ENCODE measurements around the gene OR51D1.

OR51D1 gene, protein sequence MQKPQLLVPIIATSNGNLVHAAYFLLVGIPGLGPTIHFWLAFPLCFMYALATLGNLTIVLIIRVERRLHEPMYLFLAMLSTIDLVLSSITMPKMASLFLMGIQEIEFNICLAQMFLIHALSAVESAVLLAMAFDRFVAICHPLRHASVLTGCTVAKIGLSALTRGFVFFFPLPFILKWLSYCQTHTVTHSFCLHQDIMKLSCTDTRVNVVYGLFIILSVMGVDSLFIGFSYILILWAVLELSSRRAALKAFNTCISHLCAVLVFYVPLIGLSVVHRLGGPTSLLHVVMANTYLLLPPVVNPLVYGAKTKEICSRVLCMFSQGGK

DNA sequence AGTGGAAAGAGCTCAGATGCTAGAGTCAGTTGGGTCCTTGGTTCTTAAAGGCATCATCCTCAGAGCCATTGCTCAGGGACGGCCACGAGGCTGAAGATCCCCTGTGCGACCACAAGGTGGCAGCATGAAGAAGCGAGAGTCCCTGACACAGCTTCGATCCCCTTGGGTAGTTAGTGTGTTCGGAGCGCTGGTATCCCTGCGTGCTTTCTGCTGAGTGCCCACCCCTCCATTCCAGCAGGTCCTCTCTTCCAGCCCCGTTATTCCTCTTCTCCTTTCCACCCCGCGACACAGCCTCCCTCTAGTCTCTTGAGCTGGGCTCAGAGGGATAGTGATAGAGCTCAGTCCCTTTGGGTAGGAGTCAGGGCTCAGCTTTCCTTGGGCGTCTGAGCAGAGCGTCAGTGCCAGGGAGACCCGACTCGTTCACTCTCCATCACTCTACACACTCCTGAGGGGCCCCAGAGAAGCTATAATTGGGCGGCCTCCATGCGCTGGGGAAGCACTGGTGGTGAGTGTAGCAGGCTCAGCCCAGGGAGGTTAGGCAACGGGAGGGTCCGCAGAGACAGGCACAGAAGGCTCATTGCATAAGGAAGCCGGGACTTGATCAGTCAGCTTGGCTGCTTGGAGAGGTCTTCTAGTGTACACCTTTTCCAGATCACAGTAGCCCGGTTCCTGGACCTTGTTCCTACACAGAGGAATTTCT, at the start of gene OR51D1:
Gene OR51D1 (plus strand): TSS at position 516 of the 700 bp plus-strand sequence. CDS start 2,314 bp downstream, outside the sequence.
- ATAC-seq (peak; percentile 87), DNase-seq (peak; percentile 64 to 70)
- H3K4me1 Mint-ChIP-seq = no peaks in the 10 kb centered on the region
- peaks cover 7% of the 10 kb centered on the region for H3K27me3 Mint-ChIP-seq
- no peaks in the 10 kb centered on the region for H3K9me3 Mint-ChIP-seq
- no peak within 1 kb of the TSS for H3K4me3 Mint-ChIP-seq
- H3K27ac Mint-ChIP-seq = no peak within 1 kb of the TSS

DNA sequence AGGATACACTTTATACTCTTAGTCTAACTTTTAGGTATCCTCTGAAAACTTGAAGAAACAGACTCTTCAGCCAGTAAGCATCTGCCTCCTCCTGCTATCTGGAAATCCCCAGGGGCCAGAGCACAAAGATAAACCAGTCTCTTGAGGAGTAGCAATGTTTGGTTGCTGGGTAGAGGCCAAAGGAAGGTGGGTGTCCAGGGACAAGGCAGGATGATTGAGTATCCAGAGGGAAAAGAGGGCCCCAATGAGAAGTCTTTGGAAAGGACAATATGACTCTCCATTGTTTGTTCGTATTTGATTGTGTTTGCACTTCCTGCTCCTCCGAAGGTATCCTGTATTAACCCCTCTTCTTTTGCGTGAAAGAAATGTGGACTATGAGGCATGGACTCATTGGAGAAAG, 48.3 kb upstream of the OR51D1 start:
- peaks cover 27% of the 10 kb centered on the region for H3K27me3 Mint-ChIP-seq
- no peak overlapping the region for H3K4me3 Mint-ChIP-seq
- no peak for ATAC-seq
- no peaks in the 10 kb centered on the region for H3K9me3 Mint-ChIP-seq
- peaks cover 7% of the 10 kb centered on the region for H3K4me1 Mint-ChIP-seq
- H3K27ac Mint-ChIP-seq = peak overlapping the region in 1 of 2 donors; percentile 5
- DNase-seq = no peak

DNA sequence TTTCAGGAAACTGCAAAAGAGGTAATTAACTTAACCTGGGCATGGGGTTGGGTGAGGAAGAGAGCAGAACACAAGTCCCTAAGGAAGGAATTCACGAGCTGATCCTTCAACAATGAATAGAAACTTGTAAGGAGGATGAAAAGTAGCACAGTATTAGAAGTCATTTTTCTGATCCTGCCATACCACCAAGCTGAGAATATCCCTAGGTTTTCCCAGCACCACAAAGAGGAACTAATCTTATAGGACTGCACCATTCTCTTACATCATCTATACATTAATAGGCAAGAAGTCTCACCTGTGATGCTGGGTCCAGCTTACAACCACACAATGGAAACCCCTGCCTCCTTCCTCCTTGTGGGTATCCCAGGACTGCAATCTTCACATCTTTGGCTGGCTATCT, 43.5 kb upstream of the OR51D1 start, which contains the start of gene OR52I1:
Gene OR52I1 (plus strand): TSS at position 301 of the 400 bp plus-strand sequence. CDS start 0 bp downstream, at position 301.
- Mint-ChIP-seq H3K27ac (no peak within 1 kb of the TSS), H3K9me3 (no peaks in the 10 kb centered on the region), H3K27me3 (peaks cover 5% of the 10 kb centered on the region), H3K4me3 (no peak within 1 kb of the TSS), H3K4me1 (peaks cover 2% of the 10 kb centered on the region)
- ATAC-seq = no peak
- DNase-seq = no peak

DNA sequence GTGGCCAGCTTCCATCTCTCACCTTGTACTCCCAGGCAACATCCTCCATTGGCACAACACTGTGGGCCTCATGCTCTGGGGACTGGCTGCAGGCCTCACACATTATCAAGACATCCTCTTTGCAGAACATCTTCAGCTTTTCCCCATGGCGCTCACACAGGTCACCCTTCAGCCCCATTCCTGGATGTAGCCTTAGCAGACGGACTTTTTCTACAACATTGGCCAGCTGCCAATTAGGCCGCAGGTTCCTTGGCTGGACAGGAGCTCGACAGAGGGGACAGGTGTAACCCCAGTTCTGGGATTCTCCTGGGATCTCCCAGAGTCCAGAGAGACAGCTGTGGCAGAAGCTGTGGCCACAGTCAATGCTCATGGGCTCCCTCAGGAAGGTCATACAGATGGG, 32.2 kb upstream of the OR51D1 start:
- Mint-ChIP-seq H3K9me3 (peaks cover 7 to 9% of the 10 kb centered on the region in 2 donors), H3K4me3 (no peak overlapping the region), H3K27ac (no peak overlapping the region), H3K4me1 (peaks cover 29% of the 10 kb centered on the region), H3K27me3 (no peaks in the 10 kb centered on the region)
- ATAC-seq = no peak
- no peak for DNase-seq

DNA sequence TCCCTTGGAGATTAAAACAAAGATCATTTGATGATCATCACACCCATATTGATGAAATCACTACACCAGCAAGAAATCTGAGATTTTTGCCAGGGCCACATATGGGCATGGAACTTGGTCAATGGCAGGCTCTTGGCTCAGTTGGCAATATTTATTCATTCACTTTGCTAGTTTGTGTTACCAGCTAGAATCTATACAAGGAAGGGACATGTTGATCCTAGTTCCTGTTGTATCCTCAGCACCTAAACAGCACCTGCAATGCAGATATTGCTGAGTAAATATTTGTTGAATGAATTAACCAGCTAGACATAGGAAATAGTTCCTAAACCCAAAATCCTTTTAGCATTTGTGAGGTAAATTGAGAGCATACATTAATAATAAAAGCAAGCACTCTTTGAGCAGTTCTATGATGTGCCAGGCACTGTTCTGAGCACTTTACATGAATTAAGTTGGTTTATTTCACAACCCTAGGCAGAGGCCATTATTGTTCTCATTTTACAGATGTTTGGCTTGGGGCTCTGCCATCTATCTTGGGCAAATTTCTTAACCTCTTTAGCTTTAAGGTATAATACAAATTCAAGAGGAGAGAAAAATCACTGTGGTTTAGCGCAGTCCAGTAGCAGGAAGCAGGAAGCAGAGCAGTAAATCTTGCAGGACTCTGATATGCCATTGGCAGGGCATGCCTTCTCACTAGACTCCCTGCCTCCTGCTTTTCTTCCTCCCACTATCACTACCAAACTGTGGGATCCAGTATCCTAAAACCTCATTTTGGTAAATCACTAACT, 30.9 kb upstream of the OR51D1 start:
- Mint-ChIP-seq H3K27ac (no peak overlapping the region), H3K9me3 (peaks cover 7 to 9% of the 10 kb centered on the region in 2 donors), H3K4me1 (peaks cover 36% of the 10 kb centered on the region), H3K4me3 (peak overlapping the region; percentile 90 to 95), H3K27me3 (no peaks in the 10 kb centered on the region)
- DNase-seq = no peak
- ATAC-seq = no peak

DNA sequence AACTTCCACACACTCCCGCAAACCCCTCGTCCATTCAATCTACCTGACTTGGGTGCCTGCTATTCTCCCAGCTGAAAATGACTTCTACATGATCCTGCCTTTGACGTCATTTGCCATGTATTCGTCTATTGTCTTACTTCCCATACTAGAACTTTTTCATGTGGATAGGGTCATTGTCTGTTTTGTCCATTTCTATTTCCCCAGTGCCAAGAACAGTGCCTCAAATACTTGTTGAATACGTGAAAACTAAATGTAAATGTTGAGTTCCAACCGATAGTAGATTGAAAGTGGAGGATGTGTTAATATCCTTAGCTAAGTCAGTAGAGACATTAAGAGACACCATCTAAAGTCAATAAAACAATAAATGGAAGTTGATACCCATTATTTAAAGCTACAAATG, 30.2 kb upstream of the OR51D1 start:
- peak overlapping the region; percentile 92 to 98 for H3K27ac Mint-ChIP-seq
- no peaks in the 10 kb centered on the region for H3K27me3 Mint-ChIP-seq
- ATAC-seq = no peak
- peaks cover 36% of the 10 kb centered on the region for H3K4me1 Mint-ChIP-seq
- H3K9me3 Mint-ChIP-seq = peaks cover 7 to 9% of the 10 kb centered on the region in 2 donors
- no peak for DNase-seq
- peak overlapping the region; percentile 90 to 95 for H3K4me3 Mint-ChIP-seq

DNA sequence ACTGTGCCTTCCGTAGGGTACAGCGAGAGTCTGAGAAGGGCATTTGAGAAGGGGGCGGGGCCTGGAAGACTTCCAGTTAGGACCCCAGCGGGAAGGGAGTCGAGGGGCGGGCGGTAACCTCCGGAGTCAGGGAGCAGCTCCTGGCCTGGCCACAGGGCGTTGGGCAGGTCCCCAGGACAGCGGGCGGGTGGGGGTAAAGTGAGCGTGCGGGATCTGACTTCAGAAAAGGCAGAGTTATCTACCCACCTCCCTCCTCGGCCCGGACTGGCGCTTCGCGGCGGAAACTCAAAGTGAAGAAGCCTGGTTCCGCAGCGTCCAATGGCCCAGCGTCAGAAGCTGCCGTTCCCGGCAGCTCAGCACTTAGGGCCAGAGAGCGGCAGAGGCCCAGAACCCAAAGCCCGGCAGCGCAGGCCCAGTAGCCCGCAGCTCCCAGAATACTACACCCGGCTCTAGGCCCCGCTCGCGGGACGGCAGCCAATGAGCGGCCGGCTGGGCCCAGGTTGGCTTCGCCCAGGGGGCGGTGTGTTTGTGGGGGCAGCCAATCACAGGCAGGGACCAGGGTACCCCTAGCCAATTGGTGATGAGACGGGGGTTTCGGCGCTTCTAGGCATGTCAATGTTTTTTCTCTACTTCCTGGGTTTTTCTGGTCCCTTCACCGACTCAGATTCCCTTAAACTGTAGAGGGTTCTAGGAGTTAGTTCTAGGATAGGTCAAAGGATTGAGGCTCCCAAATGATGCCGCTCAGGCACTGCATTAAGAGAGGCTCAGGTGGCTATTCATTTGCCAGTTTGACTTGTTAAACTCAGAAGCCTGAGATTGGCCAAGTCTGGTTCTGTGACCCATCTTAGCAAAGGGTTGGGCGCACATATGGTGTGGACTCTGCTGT, 29.3 kb upstream of the OR51D1 start, which contains the start of gene TRIM68:
Gene TRIM68 (minus strand): TSS at position 451 of the 886 bp plus-strand sequence. CDS start 2,727 bp downstream, outside the sequence.
- H3K4me1 Mint-ChIP-seq = peaks cover 36% of the 10 kb centered on the region
- peaks cover 7 to 9% of the 10 kb centered on the region in 2 donors for H3K9me3 Mint-ChIP-seq

DNA sequence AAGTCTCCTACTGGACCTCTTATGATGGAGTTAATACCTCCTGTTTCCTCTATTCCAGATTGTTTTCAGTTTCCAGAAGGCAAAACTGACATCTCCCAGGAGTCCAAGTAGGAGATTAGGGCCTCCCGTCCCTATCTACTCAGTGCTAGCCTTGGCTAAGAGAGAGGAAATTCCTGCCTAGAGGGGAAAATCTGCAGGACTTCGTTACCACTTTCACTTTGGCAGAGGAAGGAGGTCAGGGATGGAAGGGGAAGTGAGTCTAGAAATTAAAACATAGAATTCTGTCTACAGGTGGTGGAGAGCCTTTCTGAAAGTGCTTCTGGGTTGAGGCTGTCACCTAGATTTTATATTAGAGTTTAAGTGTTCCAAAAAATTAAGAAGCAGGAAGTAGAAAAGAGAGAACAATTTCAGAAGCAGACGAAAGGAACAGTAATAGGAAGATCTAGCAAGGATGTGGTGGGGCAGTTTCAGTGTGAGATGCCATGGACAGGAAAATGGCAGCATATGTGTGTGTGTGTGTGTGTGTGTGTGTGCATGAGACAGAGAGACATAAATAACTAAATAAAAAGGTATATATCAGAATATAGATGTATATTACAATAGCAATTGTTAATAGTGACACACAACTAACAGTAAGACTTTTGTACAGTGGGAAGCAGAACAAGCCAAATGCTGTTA, 26.9 kb upstream of the OR51D1 start:
- Mint-ChIP-seq H3K4me3 (peak overlapping the region; percentile 70 to 76), H3K9me3 (peaks cover 7 to 9% of the 10 kb centered on the region in 2 donors), H3K27ac (peak overlapping the region; percentile 85 to 93), H3K4me1 (peaks cover 36% of the 10 kb centered on the region), H3K27me3 (no peaks in the 10 kb centered on the region)
- DNase-seq (peak; percentile 9 to 37), ATAC-seq (no peak)

More for the DNA sequence above, 29.3 kb upstream of the OR51D1 start, which contains the start of gene TRIM68:
- Mint-ChIP-seq H3K4me3 (peak within 1 kb of the TSS; percentile 90 to 95), H3K27ac (peak within 1 kb of the TSS; percentile 93 to 98), H3K27me3 (no peaks in the 10 kb centered on the region)
- DNase-seq (peak; percentile 93 to 96), ATAC-seq (peak; percentile 100)

DNA sequence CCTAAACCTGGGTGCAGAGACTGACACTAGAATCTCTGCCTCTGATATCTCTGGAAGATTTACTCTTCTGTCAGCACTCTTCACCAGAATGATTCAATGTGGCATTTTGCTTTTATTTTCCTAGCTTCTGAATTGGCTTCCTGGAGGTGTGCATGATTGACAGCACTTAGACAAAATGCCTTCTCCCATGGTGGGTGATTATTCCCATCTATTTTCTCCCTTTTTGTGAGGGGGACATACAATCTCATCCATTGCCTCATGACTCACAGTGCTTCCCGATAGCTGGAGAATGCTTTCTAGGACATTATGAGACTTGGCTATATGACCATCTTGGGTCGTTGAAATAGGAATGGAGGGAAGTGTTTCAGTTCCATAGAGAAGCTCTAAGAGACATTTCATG, 25.3 kb upstream of the OR51D1 start:
- H3K9me3 Mint-ChIP-seq = peaks cover 7 to 9% of the 10 kb centered on the region in 2 donors
- ATAC-seq (no peak), DNase-seq (no peak)

DNA sequence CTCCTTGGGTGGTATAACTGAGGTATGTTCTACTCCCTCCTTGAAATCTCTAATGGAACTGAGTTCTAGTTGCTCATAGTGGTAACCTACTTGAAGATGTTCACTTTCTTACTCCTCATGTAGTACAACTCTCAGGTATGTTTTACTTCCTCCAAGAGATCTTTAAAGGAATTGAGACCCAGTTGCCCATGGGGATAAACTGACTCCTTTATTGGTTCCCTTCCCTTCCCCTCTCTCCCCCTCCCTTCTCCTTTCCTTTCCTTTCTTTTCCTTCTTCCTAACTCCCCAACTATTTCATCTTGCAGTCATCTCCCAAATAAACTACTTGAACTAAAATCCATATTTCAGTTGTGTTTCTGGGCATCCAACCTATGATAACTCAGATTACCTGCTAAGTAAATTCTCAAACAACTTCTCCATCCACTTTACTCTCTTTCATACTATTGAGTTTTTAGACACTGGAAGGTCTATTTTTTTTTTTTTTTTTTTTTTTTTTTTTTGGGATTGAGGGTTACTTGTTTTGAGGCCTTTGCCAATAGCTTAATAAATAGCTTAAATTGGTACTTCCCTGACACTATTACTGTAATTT, 21.3 kb upstream of the OR51D1 start:
- H3K27ac Mint-ChIP-seq = no peak overlapping the region
- H3K9me3 Mint-ChIP-seq = no peaks in the 10 kb centered on the region
- no peaks in the 10 kb centered on the region for H3K27me3 Mint-ChIP-seq
- ATAC-seq (peak; percentile 43), DNase-seq (no peak)
- H3K4me1 Mint-ChIP-seq = no peaks in the 10 kb centered on the region
- H3K4me3 Mint-ChIP-seq = no peak overlapping the region

More for the DNA sequence above, 25.3 kb upstream of the OR51D1 start:
- H3K4me1 Mint-ChIP-seq = peaks cover 30% of the 10 kb centered on the region
- no peak overlapping the region for H3K27ac Mint-ChIP-seq
- no peaks in the 10 kb centered on the region for H3K27me3 Mint-ChIP-seq
- H3K4me3 Mint-ChIP-seq = no peak overlapping the region

DNA sequence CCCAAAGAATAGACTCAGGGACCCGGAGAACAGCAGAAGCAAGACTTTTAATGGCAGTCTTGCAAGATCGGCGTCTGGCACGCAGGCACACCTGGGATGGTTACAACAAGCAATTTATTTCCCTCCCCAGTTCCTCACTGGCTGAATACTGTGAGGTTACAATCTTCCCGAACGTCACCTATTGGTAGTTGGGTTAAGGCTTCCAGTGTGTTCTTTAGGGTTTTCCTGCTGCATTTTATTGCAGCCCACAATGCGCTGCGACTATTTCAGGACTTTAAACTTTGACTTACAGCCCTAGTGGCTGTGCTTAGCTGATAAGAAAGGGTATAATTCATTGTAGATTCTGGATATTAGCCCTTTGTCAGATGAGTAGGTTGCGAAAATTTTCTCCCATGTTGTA, 17.8 kb upstream of the OR51D1 start:
- no peak for ATAC-seq
- no peak for DNase-seq
- Mint-ChIP-seq H3K4me3 (no peak overlapping the region), H3K27me3 (no peaks in the 10 kb centered on the region), H3K4me1 (no peaks in the 10 kb centered on the region), H3K9me3 (no peaks in the 10 kb centered on the region), H3K27ac (no peak overlapping the region)

DNA sequence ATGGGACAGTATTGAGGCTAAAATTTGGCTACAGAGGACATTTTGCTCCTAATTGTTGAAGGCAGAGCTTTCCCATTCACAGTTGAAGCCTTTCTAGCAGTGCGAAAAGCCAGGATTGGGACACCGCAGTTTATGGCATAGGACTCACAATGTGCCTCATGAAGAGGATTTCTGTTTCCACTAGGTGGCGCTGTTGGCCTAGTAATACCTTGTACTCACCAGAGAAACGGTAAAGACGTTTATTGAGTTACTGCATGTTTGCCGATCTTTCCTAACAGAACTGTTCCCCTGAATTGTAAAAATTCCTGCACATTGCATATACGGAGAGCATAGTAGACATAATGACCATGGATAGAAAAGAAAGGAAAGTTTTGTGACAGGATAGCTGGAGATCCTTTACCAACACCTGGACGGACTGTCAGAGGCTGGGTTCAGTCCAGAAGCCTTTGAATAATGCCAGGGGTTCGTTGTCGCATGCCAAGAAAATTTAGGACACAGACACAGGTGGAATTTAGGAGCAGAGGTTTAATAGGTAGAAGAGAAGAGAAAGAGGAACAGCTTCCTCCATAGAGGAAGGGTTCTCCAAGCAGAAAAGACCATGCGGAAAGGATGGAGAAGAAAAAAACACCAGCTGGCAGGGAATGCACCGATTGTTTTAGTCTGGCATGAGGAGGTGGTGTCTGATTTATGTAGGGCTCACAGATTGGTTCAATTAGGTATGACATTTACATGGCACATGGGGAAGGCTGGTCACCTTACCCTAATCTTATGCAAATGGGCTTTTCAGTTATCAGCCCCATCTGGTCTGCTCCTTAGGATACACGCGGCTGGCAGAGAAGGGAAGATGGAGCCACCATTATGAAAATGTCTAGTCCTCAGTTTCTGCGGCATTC, 10.8 kb upstream of the OR51D1 start:
- no peak overlapping the region for H3K4me3 Mint-ChIP-seq
- no peaks in the 10 kb centered on the region for H3K4me1 Mint-ChIP-seq
- ATAC-seq = peak; percentile 80
- no peak overlapping the region for H3K27ac Mint-ChIP-seq
- peaks cover 42% of the 10 kb centered on the region for H3K27me3 Mint-ChIP-seq
- DNase-seq = peak; percentile 53 to 61
- peaks cover 6 to 12% of the 10 kb centered on the region in 2 donors for H3K9me3 Mint-ChIP-seq

DNA sequence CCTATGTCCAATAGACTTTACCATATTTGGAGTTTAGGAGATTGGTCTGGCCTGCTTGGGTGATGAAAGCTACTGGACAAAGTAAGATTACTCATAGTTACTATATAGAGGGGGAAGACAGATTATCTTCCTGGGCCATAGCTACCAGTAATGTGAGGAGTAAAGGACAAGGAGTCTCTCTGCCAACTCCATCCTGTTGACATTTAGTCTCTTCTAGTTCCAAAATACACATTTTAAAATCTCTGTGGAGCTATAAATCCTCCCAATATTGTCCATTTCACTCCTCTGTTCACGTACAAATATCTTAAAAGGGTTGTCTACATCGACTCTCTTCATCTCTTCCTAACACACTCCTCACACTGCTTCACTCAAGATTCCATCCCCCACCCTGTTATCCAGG, 1.1 kb upstream of the OR51D1 start:
- Mint-ChIP-seq H3K9me3 (no peaks in the 10 kb centered on the region), H3K4me1 (no peaks in the 10 kb centered on the region), H3K27ac (no peak overlapping the region), H3K27me3 (no peaks in the 10 kb centered on the region), H3K4me3 (no peak overlapping the region)
- ATAC-seq = no peak
- DNase-seq = no peak

All from stimulated activated naive CD8-positive, alpha-beta T cell treated with anti-CD3 and anti-CD28 coated beads, Interleukin-15, amount 100 ng/mL, for 72 hours (primary cell).